SK-N-SH (cell line): Measurements from ENCODE around the gene SLC26A1. TPM values are rescaled to one million over a fixed set of nuclear protein-coding genes. Genes with fewer than 3 reads are reported as not detected.

Source experiments
- CTCF ChIA-PET: fragments of 300-600, 350-600 bp; formaldehyde crosslinking; extraction: SDS; loops from one replicate; lab custom pipeline; 2021; lab: Yijun Ruan, JAX
- POLR2A ChIA-PET: fragments of 350-600 bp; sonication (Branson Sonifier 250); formaldehyde crosslinking; extraction: SDS; loops from one replicate; lab custom pipeline; 2020; ENCODE audit warnings: antibody characterized with exemption, inconsistent platforms; lab: Yijun Ruan, JAX
- DNase-seq: peaks from one replicate; pipeline ENCODE4 v3.0.0; 2012
- H2AFZ ChIP-seq: fragments of 200-600 bp; sonication (generic); 2 replicates; pipeline ENCODE4 v1.8.1; 2016; ENCODE audit warnings: antibody characterized with exemption, mild to moderate bottlenecking, low read depth
- H3F3A ChIP-seq: fragments of 200-600 bp; sonication (generic); replicated peaks from 2 replicates; pipeline ENCODE3; 2016; ENCODE audit warnings: antibody characterized with exemption, mild to moderate bottlenecking; ENCODE audit not compliant: insufficient read depth
- H3K27ac ChIP-seq, 2 experiments: fragments of 200-500 bp in 1 of 2; fragments of 200-600 bp in 1 of 2; sonication (Bioruptor generic) in 1 of 2; sonication (generic), shearing (Covaris generic) in 1 of 2; 2 replicates each; pipeline versions ENCODE4 v1.5.1 to v1.6.1; 2014 to 2016; ENCODE audit warnings: low read depth in 2 of 2, inconsistent platforms in 1 of 2, low read length in 1 of 2, mild to moderate bottlenecking in 1 of 2, mixed read lengths in 1 of 2
- H3K27me3 ChIP-seq: fragments of 200-600 bp; sonication (generic), shearing (Covaris generic); 2 replicates; pipeline ENCODE4 v1.6.1; 2016; ENCODE audit warnings: mixed run types; ENCODE audit not compliant: insufficient read depth
- H3K36me3 ChIP-seq, 2 experiments: fragments of 200-500 bp in 1 of 2; fragments of 200-600 bp in 1 of 2; sonication (Bioruptor generic) in 1 of 2; sonication (generic) in 1 of 2; replicated peaks in 1 of 2; 2 replicates each; pipeline versions ENCODE3 to v1.5.1; 2014 to 2016; ENCODE audit warnings: low read length in 1 of 2, mild to moderate bottlenecking in 1 of 2; ENCODE audit not compliant: insufficient read depth in 2 of 2, control insufficient read depth in 1 of 2
- H3K4me1 ChIP-seq, 2 experiments: fragments of 200-500 bp in 1 of 2; fragments of 200-600 bp in 1 of 2; sonication (Bioruptor generic) in 1 of 2; sonication (generic), shearing (Covaris generic) in 1 of 2; 2 replicates each; pipeline versions ENCODE4 v1.5.1 to v1.6.1; 2014 to 2016; ENCODE audit warnings: low read depth in 1 of 2, low read length in 1 of 2, mixed run types in 1 of 2; ENCODE audit not compliant: insufficient read depth in 2 of 2, control insufficient read depth in 1 of 2
- H3K4me2 ChIP-seq: fragments of 200-600 bp; sonication (generic), shearing (Covaris generic); 2 replicates; pipeline ENCODE4 v1.6.1; 2017; ENCODE audit warnings: mixed run types
- H3K4me3 ChIP-seq, 2 experiments: fragments of 200-500 bp in 1 of 2; fragments of 200-600 bp in 1 of 2; sonication (Bioruptor generic) in 1 of 2; sonication (generic), shearing (Covaris generic) in 1 of 2; 2 replicates each; pipeline versions ENCODE4 v1.5.1 to v1.8.1; 2014 to 2016; ENCODE audit warnings: low read depth in 2 of 2, inconsistent platforms in 1 of 2, low read length in 1 of 2, mild to moderate bottlenecking in 1 of 2, mixed read lengths in 1 of 2, moderate library complexity in 1 of 2
- H3K79me2 ChIP-seq: fragments of 200-600 bp; sonication (generic); 2 replicates; pipeline ENCODE4 v1.8.1; 2017; ENCODE audit warnings: mild to moderate bottlenecking; ENCODE audit not compliant: insufficient read depth
- H3K9ac ChIP-seq: fragments of 200-600 bp; sonication (generic); 2 replicates; pipeline ENCODE4 v1.6.1; 2017; ENCODE audit warnings: mixed run types
- H3K9me2 ChIP-seq: fragments of 200-600 bp; sonication (generic); 2 replicates; pipeline ENCODE4 v1.6.1; 2017; ENCODE audit warnings: mixed run types
- H3K9me3 ChIP-seq: fragments of 200-600 bp; sonication (generic); 2 replicates; pipeline ENCODE4 v1.6.1; 2017; ENCODE audit warnings: mixed run types, mild to moderate bottlenecking, moderate library complexity
- H4K20me1 ChIP-seq: fragments of 200-600 bp; sonication (generic); 2 replicates; pipeline ENCODE4 v1.6.1; 2017; ENCODE audit warnings: mild to moderate bottlenecking, mixed run types; ENCODE audit not compliant: insufficient read depth
- CHD2 ChIP-seq: fragments of 150-350 bp; IDR thresholded peaks from 2 replicates; pipeline ENCODE4 v1.6.1; 2018; ENCODE audit warnings: low read length; ENCODE audit not compliant: partially characterized antibody
- FOSL2 ChIP-seq: IDR thresholded peaks from 2 replicates; pipeline ENCODE4 v1.4.0; 2012; ENCODE audit warnings: low read depth, mild to moderate bottlenecking, moderate library complexity, borderline replicate concordance
- FOXJ3 ChIP-seq: sonication (generic); formaldehyde crosslinking; IDR thresholded peaks from 2 replicates; pipeline ENCODE4 v1.5.1; 2020; ENCODE audit warnings: mild to moderate bottlenecking, missing genetic modification reagents
- FOXM1 ChIP-seq: IDR thresholded peaks from 2 replicates; pipeline ENCODE4 v1.4.0; 2012; ENCODE audit warnings: low read depth, mild to moderate bottlenecking
- GATA2 ChIP-seq: sonication (generic); formaldehyde crosslinking; IDR thresholded peaks from 2 replicates; pipeline ENCODE4 v1.5.0; 2020; ENCODE audit warnings: mild to moderate bottlenecking, missing genetic modification reagents
- IRF3 ChIP-seq: fragments of 150-350 bp; IDR thresholded peaks from 2 replicates; pipeline ENCODE4 v1.6.1; 2016; ENCODE audit warnings: mild to moderate bottlenecking, low read depth, low read length
- JUND ChIP-seq: IDR thresholded peaks from 2 replicates; pipeline ENCODE4 v1.4.0; 2012
- MAX ChIP-seq: IDR thresholded peaks from 2 replicates; pipeline ENCODE4 v1.4.0; 2012; ENCODE audit warnings: low read depth
- MXI1 ChIP-seq: IDR thresholded peaks from 2 replicates; pipeline ENCODE4 v1.6.1; 2012; ENCODE audit warnings: mild to moderate bottlenecking, low read depth, low read length, improper control_type of control experiment
- PBX3 ChIP-seq: IDR thresholded peaks from 2 replicates; pipeline ENCODE4; 2012
- RCOR1 ChIP-seq: fragments of 150-350 bp; IDR thresholded peaks from 2 replicates; pipeline ENCODE4 v1.6.1; 2017; ENCODE audit warnings: antibody characterized with exemption, low read length
- SIN3A ChIP-seq: IDR thresholded peaks from 2 replicates; pipeline ENCODE4 v1.6.1; 2012; ENCODE audit warnings: low read depth, mild to moderate bottlenecking, low read length, moderate library complexity, borderline replicate concordance
- USF1 ChIP-seq: IDR thresholded peaks from 2 replicates; pipeline ENCODE4 v1.4.0; 2012; ENCODE audit warnings: low read depth, borderline replicate concordance
- WGBS: methylation state at CpG from one replicate; pipeline ENCODE4 v1.1.6; 2017; ENCODE audit warnings: low lambda C conversion rate; 5-methylcytosine and 5-hydroxymethylcytosine counted together
- polyA plus RNA-seq, 3 experiments: library from polyadenylated mRNA; depleted of rRNA; stranded (reverse); fragments of >200 nt; gene quantifications; 2 replicates each; pipeline ENCODE4 v1.2.3, GENCODE V29; 2012

Gene SLC26A1
- polyA plus RNA-seq, 1 of the 3 experiments (the other 2 are of a cell fraction): 0.05 TPM

- H3K4me1 ChIP-seq: no peaks in the 10 kb centered on the region
- TF ChIP-seq JUND: no peak
- TF ChIP-seq CHD2: no peak
- no peak for TF ChIP-seq FOSL2
- TF ChIP-seq, all 33 proteins: peak for 0
- no peaks in the 10 kb centered on the region for H3K9me2 ChIP-seq
- DNase-seq: no peak
- H3K79me2 ChIP-seq: no peaks in the 10 kb centered on the region
- H3K27ac ChIP-seq: no peak overlapping the region
- POLR2A ChIA-PET: no interaction called here
- CTCF ChIA-PET: no interaction called here
- H3K27me3 ChIP-seq: no peaks in the 10 kb centered on the region
- no peaks in the 10 kb centered on the region for H4K20me1 ChIP-seq
- peaks cover 0 to 14% of the 10 kb centered on the region in 2 experiments for H3K36me3 ChIP-seq
- no peak overlapping the region for H3K4me3 ChIP-seq
- no peak overlapping the region for H3K4me2 ChIP-seq
- no peak overlapping the region for H2AFZ ChIP-seq
- 92% methylated on average over 17 of the region's 17 CpGs for whole genome bisulfite sequencing
- no peak overlapping the region for H3K9ac ChIP-seq
- H3K9me3 ChIP-seq: no peaks in the 10 kb centered on the region
- H3F3A ChIP-seq: no peaks in the 10 kb centered on the region
These were observed 38.8 kb downstream of the SLC26A1 start for GRCh38 chr4:954211-955020.

- Histone ChIP-seq H3K4me1 (no peaks in the 10 kb centered on the region), H3K4me3 (no peak overlapping the region), H3K9me2 (no peaks in the 10 kb centered on the region), H2AFZ (no peak overlapping the region), H3F3A (no peaks in the 10 kb centered on the region), H3K27me3 (no peaks in the 10 kb centered on the region), H3K36me3 (peaks cover 0 to 6% of the 10 kb centered on the region in 2 experiments), H3K4me2 (no peak overlapping the region), H3K9me3 (no peaks in the 10 kb centered on the region), H3K79me2 (no peaks in the 10 kb centered on the region), H3K27ac (no peak overlapping the region), H3K9ac (no peak overlapping the region), H4K20me1 (no peaks in the 10 kb centered on the region)
- ChIA-PET POLR2A (no interaction called here), CTCF (no interaction called here)
- 96% methylated on average over 13 of the region's 13 CpGs for WGBS
- no peak for DNase-seq
- no peak for TF ChIP-seq MXI1
- no peak for TF ChIP-seq RCOR1
- TF ChIP-seq PBX3: no peak
These were observed 39.7 kb downstream of the SLC26A1 start for GRCh38 chr4:953574-953915.

GRCh38 chr4:952881-953573, 40.2 kb downstream of the SLC26A1 start:
- TF ChIP-seq GATA2 (CRISPR knock-in tag) (no peak), SIN3A (no peak), FOXM1 (no peak), FOXJ3 (CRISPR knock-in tag) (no peak), RCOR1 (no peak), IRF3 (no peak), MAX (no peak), USF1 (no peak)
- Histone ChIP-seq H4K20me1 (no peaks in the 10 kb centered on the region), H2AFZ (no peak overlapping the region), H3F3A (no peaks in the 10 kb centered on the region), H3K79me2 (no peaks in the 10 kb centered on the region), H3K4me1 (no peaks in the 10 kb centered on the region), H3K27ac (no peak overlapping the region), H3K36me3 (peaks cover 0 to 5% of the 10 kb centered on the region in 2 experiments), H3K9me3 (no peaks in the 10 kb centered on the region), H3K9ac (no peak overlapping the region), H3K9me2 (no peaks in the 10 kb centered on the region), H3K4me3 (no peak overlapping the region), H3K27me3 (no peaks in the 10 kb centered on the region), H3K4me2 (no peak overlapping the region)
- WGBS: 92% methylated on average over 15 of the region's 28 CpGs
- peak; percentile 17 for DNase-seq
- CTCF ChIA-PET: no interaction called here
- POLR2A ChIA-PET: no interaction called here
